ENCODE results near the gene GPR176.

Gene GPR176

DNA sequence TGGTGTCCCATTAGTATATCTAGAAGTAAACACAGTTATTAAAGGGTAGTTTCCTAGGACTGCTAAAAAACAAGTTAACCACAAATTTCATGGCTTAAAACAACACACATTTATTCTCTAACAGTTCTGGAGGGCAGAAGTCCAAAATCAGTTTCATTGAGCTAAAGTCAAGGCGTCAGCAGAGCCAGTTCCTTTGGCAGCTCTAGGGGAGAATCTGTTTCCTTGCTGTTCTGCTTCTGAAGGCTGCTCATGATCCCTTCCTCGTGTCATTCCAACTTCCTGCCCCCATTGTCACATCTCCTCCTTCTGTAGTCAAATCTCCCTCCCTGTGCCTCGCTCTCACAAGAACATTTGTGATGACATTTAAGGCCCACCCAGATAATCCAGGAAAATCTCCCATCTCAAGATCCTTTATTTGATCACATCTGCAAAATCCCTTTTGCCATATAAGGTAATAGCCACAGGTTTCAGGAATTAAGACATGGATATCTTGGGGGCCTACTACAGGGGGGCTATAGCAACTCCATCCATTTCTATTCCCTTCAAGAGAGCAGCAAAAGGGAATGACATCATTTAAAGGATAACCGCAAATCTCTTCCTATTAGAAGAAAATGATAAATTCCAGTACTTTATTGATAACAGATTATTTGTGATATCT lies 50.1 kb downstream of the GPR176 start:
- H3K9me3 Mint-ChIP-seq, result no peaks in the 10 kb centered on the region
- DNase-seq, result no peak
- no peak overlapping the region for H3K4me3 Mint-ChIP-seq
- H3K27me3 Mint-ChIP-seq, result peaks cover 15% of the 10 kb centered on the region
- no peak overlapping the region for H3K27ac Mint-ChIP-seq
- H3K36me3 Mint-ChIP-seq (ENCODE audit: low read depth), result no peaks in the 10 kb centered on the region
- H3K4me1 Mint-ChIP-seq (ENCODE audit: low read depth), result peaks cover 10% of the 10 kb centered on the region

DNA sequence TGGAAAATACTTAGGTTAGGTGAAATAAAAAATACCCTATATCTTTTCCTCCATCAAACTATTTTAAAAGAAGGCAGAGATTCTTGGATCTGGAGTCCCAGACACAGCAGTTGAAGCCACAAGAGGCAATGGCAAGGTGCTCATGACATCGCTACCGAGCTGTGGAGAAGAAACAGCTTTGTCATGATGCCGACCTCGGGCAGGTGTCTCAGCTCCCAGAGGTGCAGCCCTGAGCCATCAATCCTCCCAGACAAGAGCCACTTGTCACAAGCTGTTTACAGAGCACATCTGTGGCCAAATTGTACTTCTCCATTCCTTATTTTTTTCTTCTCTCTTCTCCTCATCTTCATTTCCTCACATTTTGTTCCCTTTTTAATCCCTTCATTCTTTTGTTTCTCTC lies 50.8 kb downstream of the GPR176 start:
- no peak overlapping the region for H3K4me3 Mint-ChIP-seq
- H3K27me3 Mint-ChIP-seq, result peaks cover 21% of the 10 kb centered on the region
- H3K36me3 Mint-ChIP-seq (ENCODE audit: low read depth), result no peaks in the 10 kb centered on the region
- peaks cover 8% of the 10 kb centered on the region for H3K4me1 Mint-ChIP-seq (ENCODE audit: low read depth)
- no peaks in the 10 kb centered on the region for H3K9me3 Mint-ChIP-seq
- no peak for DNase-seq
- no peak overlapping the region for H3K27ac Mint-ChIP-seq

DNA sequence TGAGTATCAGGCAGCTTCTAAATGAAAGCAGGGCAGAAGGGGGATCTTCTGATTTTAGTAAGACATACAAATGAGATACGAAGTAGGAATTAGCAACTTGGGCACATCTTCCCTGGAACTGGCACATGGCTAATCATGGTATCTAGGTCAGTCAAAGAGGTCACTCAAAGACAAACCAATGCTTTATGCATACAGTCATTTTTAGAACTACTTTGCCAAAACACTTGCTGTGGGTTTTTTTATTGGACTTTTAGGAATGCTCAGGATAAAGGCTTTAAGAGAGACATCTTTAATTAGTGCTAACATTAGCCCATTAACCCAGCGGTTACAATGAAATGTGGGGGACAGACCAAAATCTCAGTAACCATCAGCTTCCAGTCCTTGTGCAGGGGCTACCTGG lies 51.7 kb downstream of the GPR176 start:
- no peak for DNase-seq
- no peaks in the 10 kb centered on the region for H3K4me1 Mint-ChIP-seq (ENCODE audit: low read depth)
- H3K27me3 Mint-ChIP-seq, result peaks cover 24% of the 10 kb centered on the region
- H3K27ac Mint-ChIP-seq, result no peak overlapping the region
- no peak overlapping the region for H3K4me3 Mint-ChIP-seq
- no peaks in the 10 kb centered on the region for H3K36me3 Mint-ChIP-seq (ENCODE audit: low read depth)
- H3K9me3 Mint-ChIP-seq, result no peaks in the 10 kb centered on the region

DNA sequence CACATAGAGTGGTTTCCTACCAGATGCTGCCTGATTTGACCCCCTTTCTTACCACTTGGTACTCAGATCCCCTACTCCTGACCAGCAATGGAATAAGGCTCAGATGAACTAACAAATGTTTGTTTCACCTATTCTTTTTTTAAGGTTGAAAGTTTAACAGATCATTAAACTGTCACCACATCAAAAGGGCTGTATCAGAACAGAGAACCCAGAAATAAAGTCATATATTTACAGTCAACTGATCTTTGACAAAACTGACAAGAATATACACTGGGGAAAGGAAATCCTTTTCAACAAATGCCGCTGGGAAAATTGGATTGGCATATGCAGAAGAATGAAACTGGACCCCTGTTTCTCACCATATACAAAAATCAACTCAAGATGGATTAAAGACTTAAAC lies 56.0 kb downstream of the GPR176 start:
- Mint-ChIP-seq H3K27ac (no peak overlapping the region), H3K36me3 (ENCODE audit: low read depth) (no peaks in the 10 kb centered on the region), H3K9me3 (no peaks in the 10 kb centered on the region), H3K4me3 (no peak overlapping the region), H3K4me1 (ENCODE audit: low read depth) (no peaks in the 10 kb centered on the region), H3K27me3 (peaks cover 24% of the 10 kb centered on the region)
- no peak for DNase-seq

DNA sequence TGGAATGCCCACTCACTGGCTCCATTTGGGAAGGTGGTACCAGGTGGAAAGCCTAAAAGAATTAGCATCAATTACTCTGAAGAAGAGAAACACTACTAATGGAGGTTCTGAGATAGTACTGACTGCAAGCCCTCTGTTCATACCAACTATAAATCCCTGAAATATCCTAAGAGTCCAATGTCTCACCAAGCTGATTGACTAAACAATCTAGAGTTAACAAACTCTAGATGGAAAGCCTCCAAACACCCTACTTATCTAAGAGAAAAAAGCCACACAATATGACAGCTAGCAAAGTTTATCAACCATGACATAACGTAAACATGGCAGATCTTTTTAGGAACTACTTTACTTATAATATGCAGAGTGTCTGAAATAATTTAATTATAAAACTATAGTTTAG lies 59.2 kb downstream of the GPR176 start:
- peaks cover 15% of the 10 kb centered on the region for H3K27me3 Mint-ChIP-seq
- no peak for DNase-seq
- H3K4me1 Mint-ChIP-seq (ENCODE audit: low read depth), result no peaks in the 10 kb centered on the region
- H3K4me3 Mint-ChIP-seq, result no peak overlapping the region
- H3K36me3 Mint-ChIP-seq (ENCODE audit: low read depth), result no peaks in the 10 kb centered on the region
- H3K27ac Mint-ChIP-seq, result no peak overlapping the region
- H3K9me3 Mint-ChIP-seq, result no peaks in the 10 kb centered on the region

DNA sequence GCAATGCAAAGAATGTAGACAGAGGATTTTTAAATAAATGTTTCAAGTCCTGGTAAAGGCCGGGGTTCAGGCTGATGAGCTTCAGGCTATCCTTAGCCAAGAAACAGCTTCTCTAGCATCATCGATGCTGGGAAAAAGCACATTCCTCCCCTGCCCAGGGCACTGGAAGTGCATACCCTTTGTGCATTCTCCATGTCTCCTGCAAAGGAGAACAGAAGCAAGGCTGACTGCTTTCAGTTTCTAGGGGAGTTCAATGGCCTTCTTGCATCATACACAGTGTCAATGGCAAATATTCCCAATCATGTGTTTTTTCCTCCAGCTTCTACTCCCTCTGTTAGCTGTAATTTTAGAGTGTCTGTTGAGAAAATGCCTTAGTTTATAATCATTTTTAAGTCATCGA lies 59.9 kb downstream of the GPR176 start:
- H3K4me1 Mint-ChIP-seq (ENCODE audit: low read depth), result no peaks in the 10 kb centered on the region
- no peak overlapping the region for H3K27ac Mint-ChIP-seq
- H3K9me3 Mint-ChIP-seq, result no peaks in the 10 kb centered on the region
- no peak for DNase-seq
- no peak overlapping the region for H3K4me3 Mint-ChIP-seq
- peaks cover 15% of the 10 kb centered on the region for H3K27me3 Mint-ChIP-seq
- no peaks in the 10 kb centered on the region for H3K36me3 Mint-ChIP-seq (ENCODE audit: low read depth)

DNA sequence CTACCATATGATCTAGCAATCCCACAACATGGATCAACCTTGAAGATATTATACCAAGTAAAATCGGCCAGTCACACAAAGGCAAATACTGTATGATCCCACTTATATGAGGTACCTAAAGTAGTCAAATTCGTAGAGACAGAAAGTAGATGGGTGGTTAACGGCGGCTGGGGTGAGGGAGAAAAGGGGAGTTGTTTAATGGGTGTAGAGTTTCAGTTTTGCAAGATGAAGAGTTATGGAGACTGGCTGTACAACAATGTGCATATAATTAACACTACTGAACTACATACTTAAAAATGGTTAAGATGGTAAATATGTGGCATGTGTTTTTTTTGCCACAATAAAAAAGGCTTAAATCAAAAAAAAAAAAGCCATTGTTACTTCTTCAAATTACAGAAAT lies 60.4 kb downstream of the GPR176 start:
- Mint-ChIP-seq H3K36me3 (ENCODE audit: low read depth) (no peaks in the 10 kb centered on the region), H3K9me3 (no peaks in the 10 kb centered on the region), H3K27me3 (peaks cover 12% of the 10 kb centered on the region), H3K4me1 (ENCODE audit: low read depth) (no peaks in the 10 kb centered on the region), H3K4me3 (no peak overlapping the region), H3K27ac (no peak overlapping the region)
- no peak for DNase-seq

DNA sequence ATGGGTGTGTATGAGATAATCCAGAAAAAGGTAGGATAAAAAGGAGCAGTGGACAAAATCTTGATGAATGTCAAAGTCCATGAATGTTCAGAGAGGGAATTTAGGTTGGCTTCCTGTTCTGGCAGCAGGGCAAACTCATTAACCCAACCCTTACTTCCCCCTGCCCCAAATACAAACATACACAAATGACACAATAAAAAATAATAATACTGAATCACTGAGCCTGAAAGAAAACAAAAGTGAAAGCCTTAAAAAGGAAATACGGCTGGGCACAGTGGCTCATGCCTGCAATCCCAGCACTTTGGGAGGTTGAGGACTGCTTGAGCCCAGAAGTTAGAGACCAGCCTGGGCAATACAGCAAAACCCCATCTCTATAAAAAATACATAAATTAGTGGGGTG lies 62.9 kb downstream of the GPR176 start:
- no peak for DNase-seq
- H3K4me1 Mint-ChIP-seq (ENCODE audit: low read depth), result no peaks in the 10 kb centered on the region
- H3K36me3 Mint-ChIP-seq (ENCODE audit: low read depth), result no peaks in the 10 kb centered on the region
- no peak overlapping the region for H3K27ac Mint-ChIP-seq
- H3K4me3 Mint-ChIP-seq, result no peak overlapping the region
- peaks cover 9% of the 10 kb centered on the region for H3K27me3 Mint-ChIP-seq
- no peaks in the 10 kb centered on the region for H3K9me3 Mint-ChIP-seq

DNA sequence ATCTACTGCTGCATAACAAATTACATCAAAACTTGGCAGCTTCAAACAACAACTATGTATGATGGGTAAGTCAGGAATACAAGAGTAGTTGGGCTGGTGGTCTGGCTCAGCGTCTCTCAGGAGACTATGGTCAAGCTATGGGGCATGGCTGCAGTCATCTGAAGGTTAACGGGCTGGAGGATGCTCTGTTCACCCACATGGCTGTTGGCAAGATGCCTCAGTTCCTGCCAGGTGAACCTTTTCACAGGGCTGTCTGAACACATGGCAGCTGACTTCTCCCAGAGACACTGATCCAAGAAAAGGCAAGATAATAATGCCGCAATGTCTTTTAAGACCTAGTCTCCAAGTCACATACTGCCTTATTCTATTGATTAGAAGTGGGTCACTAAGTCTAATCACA lies 63.7 kb downstream of the GPR176 start:
- H3K27ac Mint-ChIP-seq, result no peak overlapping the region

DNA sequence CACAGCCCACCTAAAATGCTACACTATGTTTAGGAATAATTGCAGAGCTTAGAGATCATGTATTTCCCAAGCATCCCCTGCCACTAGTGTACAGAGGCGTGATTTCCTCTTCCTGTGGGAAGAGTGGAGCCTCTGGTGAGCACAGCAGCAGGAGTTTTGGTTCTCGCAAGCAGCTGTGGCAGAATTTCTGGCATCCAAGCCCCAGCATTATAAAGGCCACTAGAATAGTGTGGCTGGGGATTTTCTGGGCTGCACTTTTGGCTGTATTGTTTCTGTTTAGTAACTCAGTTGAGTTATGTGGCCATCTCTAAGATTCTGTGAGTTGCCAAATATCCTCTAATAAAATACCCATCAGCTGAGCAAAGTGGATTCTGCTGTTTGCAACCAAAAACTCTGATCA lies 64.7 kb downstream of the GPR176 start:
- H3K9me3 Mint-ChIP-seq, result no peaks in the 10 kb centered on the region
- no peak for DNase-seq
- H3K4me3 Mint-ChIP-seq, result no peak overlapping the region
- H3K36me3 Mint-ChIP-seq (ENCODE audit: low read depth), result no peaks in the 10 kb centered on the region
- peaks cover 9% of the 10 kb centered on the region for H3K27me3 Mint-ChIP-seq
- H3K4me1 Mint-ChIP-seq (ENCODE audit: low read depth), result no peaks in the 10 kb centered on the region
- no peak overlapping the region for H3K27ac Mint-ChIP-seq

More for the DNA sequence above, 63.7 kb downstream of the GPR176 start:
- H3K9me3 Mint-ChIP-seq, result no peaks in the 10 kb centered on the region
- H3K36me3 Mint-ChIP-seq (ENCODE audit: low read depth), result no peaks in the 10 kb centered on the region
- peaks cover 9% of the 10 kb centered on the region for H3K27me3 Mint-ChIP-seq
- no peak for DNase-seq
- no peaks in the 10 kb centered on the region for H3K4me1 Mint-ChIP-seq (ENCODE audit: low read depth)
- H3K4me3 Mint-ChIP-seq, result no peak overlapping the region

DNA sequence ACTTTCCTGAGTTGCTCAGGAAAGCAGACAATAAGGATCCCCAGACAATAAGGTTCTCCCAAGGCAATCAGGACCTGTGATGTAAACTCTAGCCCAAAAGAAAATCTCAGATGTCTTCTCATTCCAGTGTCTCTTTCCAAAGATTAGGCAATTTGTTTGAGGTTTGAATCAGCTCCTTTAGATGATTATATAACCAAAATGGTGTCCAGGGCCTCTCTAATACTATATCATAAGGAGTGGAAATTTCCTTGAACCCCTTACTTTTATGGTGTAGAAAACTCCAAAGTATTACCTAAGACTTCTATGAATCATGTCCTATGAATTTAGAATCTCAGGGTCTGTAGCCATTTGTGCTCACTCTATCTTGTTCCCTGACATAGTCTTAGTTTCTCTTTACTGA lies 65.9 kb downstream of the GPR176 start:
- H3K4me1 Mint-ChIP-seq (ENCODE audit: low read depth), result no peaks in the 10 kb centered on the region
- H3K27me3 Mint-ChIP-seq, result peaks cover 10% of the 10 kb centered on the region
- H3K27ac Mint-ChIP-seq, result no peak overlapping the region
- no peaks in the 10 kb centered on the region for H3K9me3 Mint-ChIP-seq
- no peak for DNase-seq
- no peaks in the 10 kb centered on the region for H3K36me3 Mint-ChIP-seq (ENCODE audit: low read depth)
- no peak overlapping the region for H3K4me3 Mint-ChIP-seq

DNA sequence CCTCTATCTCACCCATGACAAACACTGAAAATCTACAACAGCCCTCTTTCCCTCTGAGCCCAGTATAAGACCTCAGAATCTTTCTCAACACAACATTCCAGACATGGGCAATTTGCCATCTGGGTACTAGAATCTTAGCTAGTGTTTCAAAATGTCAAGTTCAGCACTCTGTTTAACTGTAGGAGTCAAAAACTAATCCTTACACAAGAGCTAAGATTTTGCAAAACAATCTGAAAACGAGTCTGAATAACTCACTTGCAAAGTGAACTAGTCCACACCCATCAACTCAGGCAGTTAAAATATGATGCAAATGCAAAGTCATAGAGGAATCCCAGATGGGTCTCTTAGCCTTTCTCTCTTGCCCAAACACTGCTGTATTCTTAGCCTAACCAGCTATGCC lies 67.8 kb downstream of the GPR176 start:
- no peak overlapping the region for H3K27ac Mint-ChIP-seq
- no peak overlapping the region for H3K4me3 Mint-ChIP-seq
- peaks cover 16% of the 10 kb centered on the region for H3K27me3 Mint-ChIP-seq
- no peaks in the 10 kb centered on the region for H3K9me3 Mint-ChIP-seq
- H3K36me3 Mint-ChIP-seq (ENCODE audit: low read depth), result no peaks in the 10 kb centered on the region
- H3K4me1 Mint-ChIP-seq (ENCODE audit: low read depth), result no peaks in the 10 kb centered on the region
- no peak for DNase-seq

DNA sequence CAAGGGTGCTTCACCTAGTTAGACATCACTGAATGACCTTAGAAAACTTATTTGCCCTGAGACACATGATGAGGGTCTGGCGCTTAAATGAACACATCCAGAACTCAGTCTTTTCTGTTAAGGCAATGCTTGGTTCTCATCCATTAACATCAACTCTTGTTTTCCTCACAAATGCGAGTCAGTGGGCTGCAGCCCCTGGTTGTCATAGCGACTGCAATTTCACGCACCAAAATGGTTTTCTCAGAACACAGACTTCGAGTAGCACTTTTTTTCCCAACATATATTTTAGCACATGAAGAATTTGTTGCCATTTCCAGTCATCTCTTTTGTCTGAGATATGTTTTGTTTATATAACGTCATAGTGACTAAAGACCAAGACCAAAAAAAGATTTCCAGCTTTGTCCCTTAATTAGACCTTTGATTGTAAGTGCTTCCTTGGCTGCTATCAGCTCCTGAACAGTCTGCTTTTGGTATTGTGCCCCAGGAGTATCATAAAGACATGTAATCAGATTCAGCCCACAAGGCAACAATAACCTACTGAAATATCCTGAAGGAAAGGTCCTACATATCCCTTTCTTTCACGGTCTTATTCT lies 68.5 kb downstream of the GPR176 start:
- H3K9me3 Mint-ChIP-seq, result no peaks in the 10 kb centered on the region
- no peak overlapping the region for H3K27ac Mint-ChIP-seq
- no peaks in the 10 kb centered on the region for H3K36me3 Mint-ChIP-seq (ENCODE audit: low read depth)
- H3K4me1 Mint-ChIP-seq (ENCODE audit: low read depth), result no peaks in the 10 kb centered on the region
- no peak for DNase-seq
- no peak overlapping the region for H3K4me3 Mint-ChIP-seq
- H3K27me3 Mint-ChIP-seq, result peaks cover 19% of the 10 kb centered on the region

DNA sequence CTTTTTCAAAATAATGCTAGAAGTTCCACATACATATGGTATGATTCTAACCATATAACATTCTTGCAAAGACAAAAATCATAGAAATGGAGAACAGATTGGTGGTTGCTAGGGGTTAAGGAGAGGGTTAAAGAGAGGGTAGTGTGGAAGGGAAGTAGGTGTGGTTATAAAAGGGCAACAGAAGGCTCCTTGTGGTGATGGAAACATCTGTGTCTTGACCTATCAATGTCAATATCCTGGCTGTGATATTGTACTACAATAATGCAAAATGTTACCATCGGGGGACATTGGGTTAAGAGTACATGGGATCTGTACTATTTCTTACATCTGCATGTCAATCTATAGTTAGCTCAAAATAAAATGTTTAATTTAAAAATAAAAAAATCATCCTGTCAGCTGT lies 69.6 kb downstream of the GPR176 start:
- DNase-seq, result no peak
- H3K27ac Mint-ChIP-seq, result no peak overlapping the region
- no peaks in the 10 kb centered on the region for H3K9me3 Mint-ChIP-seq
- no peaks in the 10 kb centered on the region for H3K4me1 Mint-ChIP-seq (ENCODE audit: low read depth)
- no peaks in the 10 kb centered on the region for H3K36me3 Mint-ChIP-seq (ENCODE audit: low read depth)
- peaks cover 19% of the 10 kb centered on the region for H3K27me3 Mint-ChIP-seq
- no peak overlapping the region for H3K4me3 Mint-ChIP-seq

DNA sequence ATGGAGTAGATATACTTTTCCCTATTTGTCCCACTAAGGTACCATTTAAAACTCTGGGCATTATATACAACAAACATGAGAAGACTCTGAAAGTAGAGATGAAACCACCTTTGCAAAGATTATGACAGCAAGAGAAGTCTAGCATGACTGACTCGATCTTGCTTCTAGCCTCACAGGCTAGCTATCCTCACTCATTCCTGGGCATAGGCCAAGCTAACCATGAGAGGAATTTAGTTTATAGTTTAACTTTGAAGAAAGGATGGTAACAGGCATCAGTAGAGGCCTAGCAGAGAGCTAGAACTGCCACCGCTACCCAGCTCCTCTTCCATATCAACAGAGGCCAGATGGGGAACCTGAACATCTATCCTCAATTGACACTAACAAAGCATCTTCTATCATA lies 74.0 kb downstream of the GPR176 start:
- Mint-ChIP-seq H3K9me3 (no peaks in the 10 kb centered on the region), H3K4me3 (no peak overlapping the region), H3K27me3 (peaks cover 12% of the 10 kb centered on the region), H3K27ac (no peak overlapping the region), H3K4me1 (ENCODE audit: low read depth) (no peaks in the 10 kb centered on the region), H3K36me3 (ENCODE audit: low read depth) (no peaks in the 10 kb centered on the region)
- DNase-seq, result no peak

DNA sequence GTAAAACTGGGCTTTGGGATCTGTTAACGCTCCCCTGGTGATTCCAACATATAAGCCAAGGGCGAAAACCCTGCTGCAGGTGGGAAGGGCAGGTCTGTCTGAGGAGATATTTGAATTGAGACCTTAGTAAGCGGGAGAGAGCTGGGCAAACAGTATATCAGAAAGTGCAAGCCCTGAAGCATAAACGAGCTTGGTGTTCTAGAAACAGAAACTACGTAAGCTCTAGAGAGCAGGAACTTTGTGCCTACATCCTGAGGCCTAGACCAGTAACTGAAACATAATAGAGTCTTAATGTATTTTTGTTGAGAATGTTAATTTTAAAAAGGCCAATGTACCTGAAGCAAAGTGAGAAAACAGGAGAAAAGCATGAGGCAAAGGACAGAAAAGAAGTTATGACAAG lies 74.5 kb downstream of the GPR176 start:
- H3K4me3 Mint-ChIP-seq, result no peak overlapping the region
- no peaks in the 10 kb centered on the region for H3K9me3 Mint-ChIP-seq
- no peaks in the 10 kb centered on the region for H3K36me3 Mint-ChIP-seq (ENCODE audit: low read depth)
- no peak overlapping the region for H3K27ac Mint-ChIP-seq
- DNase-seq, result no peak
- no peaks in the 10 kb centered on the region for H3K4me1 Mint-ChIP-seq (ENCODE audit: low read depth)
- H3K27me3 Mint-ChIP-seq, result peaks cover 12% of the 10 kb centered on the region

Measured in activated T-cell treated with anti-CD3 and anti-CD28 coated beads, Interleukin-2, amount 50 U/mL, for 24 hours (primary cell).